Tibial nerve (tissue), 4 donors: ENCODE data around the gene UBAP1L. TPM values are rescaled to one million over a fixed set of nuclear protein-coding genes. Genes with fewer than 3 reads are reported as not detected.

Experiments
- DNase-seq, 2 donors: peaks; one replicate each; pipeline ENCODE4 v3.0.0-alpha.2; 2019; ENCODE audit warnings: low spot score in 2 of 2
- H3K27ac ChIP-seq, 4 donors: fragments of 200-600 bp; sonication (generic) in 3 of 4; one replicate each; pipeline ENCODE4 v1.5.1; 2017 to 2019; ENCODE audit warnings: mild to moderate bottlenecking in 1 of 4
- H3K27me3 ChIP-seq, 2 donors: fragments of 200-600 bp; sonication (generic) in 1 of 2; one replicate each; pipeline versions ENCODE4 v1.5.1 to v1.6.0; 2017 to 2019
- H3K36me3 ChIP-seq, 3 donors: fragments of 200-600 bp; sonication (generic); one replicate each; pipeline ENCODE4 v1.5.1; 2018 to 2019
- H3K4me1 ChIP-seq, 4 donors: fragments of 200-600 bp; sonication (generic) in 3 of 4; one replicate each; pipeline ENCODE4 v1.5.1; 2017 to 2019
- H3K4me3 ChIP-seq, 4 donors: fragments of 200-600 bp; sonication (generic) in 3 of 4; one replicate each; pipeline ENCODE4 v1.5.1; 2017 to 2019; ENCODE audit warnings: mild to moderate bottlenecking in 1 of 4, moderate library complexity in 1 of 4
- H3K9me3 ChIP-seq, 4 donors: fragments of 200-600 bp; sonication (generic) in 3 of 4; one replicate each; pipeline ENCODE4 v1.5.1; 2017 to 2019
- EP300 ChIP-seq, 2 donors: sonication (generic); formaldehyde crosslinking; IDR thresholded peaks; one replicate each; pipeline ENCODE4 v1.6.1; 2017; ENCODE audit warnings: antibody characterized with exemption in 2 of 2, mild to moderate bottlenecking in 1 of 2
- POLR2A ChIP-seq, 2 donors: fragments of 450-650 bp; IDR thresholded peaks; one replicate each; pipeline ENCODE4 v1.6.1; 2017; ENCODE audit warnings: antibody characterized with exemption in 2 of 2, mild to moderate bottlenecking in 2 of 2, moderate library complexity in 2 of 2
- WGBS, 2 donors: methylation state at CpG; one replicate each; pipeline ENCODE4 v1.1.5; 2018; 5-methylcytosine and 5-hydroxymethylcytosine counted together
- total RNA-seq, 4 donors: library from RNA; depleted of rRNA; stranded (reverse); fragments of >200 nt; gene quantifications; one replicate each; pipeline ENCODE4 v1.1.0, GENCODE V29; 2016
- TF ChIP-seq, protein P1 (sequence below), 5 experiments: fragments of 200-600 bp in 3 of 5; fragments of 450-650 bp in 2 of 5; sonication (generic) in 3 of 5; IDR thresholded peaks; one replicate each; pipeline ENCODE4 v1.5.1; 2016 to 2019; ENCODE audit warnings: antibody characterized with exemption in 5 of 5, mild to moderate bottlenecking in 3 of 5, moderate library complexity in 2 of 5

Gene UBAP1L
- total RNA-seq, 4 donors from 2014 or later: 8.4 to 16.7 (median 14.0) TPM

DNA sequence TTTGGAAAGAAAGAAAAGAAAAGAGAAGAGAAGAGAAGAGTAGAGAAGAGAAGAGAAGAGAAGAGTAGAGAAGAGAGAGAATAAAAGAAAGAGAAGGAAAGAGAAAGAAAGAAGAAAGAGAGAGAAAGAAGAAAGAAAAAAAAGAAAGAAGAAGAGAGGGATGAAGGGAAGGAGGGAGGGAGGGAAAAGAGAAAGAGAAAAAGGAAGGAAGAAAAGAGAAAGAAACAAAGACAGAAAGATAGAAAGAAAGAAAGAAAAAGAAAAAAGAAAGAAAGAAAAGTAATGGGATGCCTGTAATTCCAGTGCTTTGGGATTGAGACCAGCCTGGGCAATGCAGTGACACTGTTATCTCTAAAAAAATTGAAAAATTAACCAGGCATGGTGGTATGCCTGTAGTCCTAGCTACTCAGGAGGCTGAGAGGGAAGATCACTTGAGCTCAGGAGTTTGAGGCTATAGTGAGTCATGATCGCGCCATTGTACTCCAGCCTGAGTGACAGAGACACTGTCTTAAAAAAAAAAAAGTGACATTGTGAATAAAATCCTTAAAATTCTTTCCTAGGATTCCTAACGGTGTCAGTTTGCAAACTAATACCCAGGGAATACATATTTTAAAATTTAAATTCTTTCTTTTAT lies 48.9 kb downstream of the UBAP1L start:
- peaks cover 0 to 77% (median 41%) of the 10 kb centered on the region in 4 donors for H3K4me1 ChIP-seq
- no peaks in the 10 kb centered on the region for H3K9me3 ChIP-seq
- no peak for DNase-seq
- H3K27ac ChIP-seq: peak overlapping the region; percentile 64 to 95 (median 90)
- peak overlapping the region; percentile 47 to 81 (median 52) for H3K4me3 ChIP-seq
- WGBS, 2 donors: 34 to 58% methylated on average over 3 of the region's 3 CpGs
- no peaks in the 10 kb centered on the region for H3K36me3 ChIP-seq
- no peaks in the 10 kb centered on the region for H3K27me3 ChIP-seq
- TF ChIP-seq, protein P1, sequence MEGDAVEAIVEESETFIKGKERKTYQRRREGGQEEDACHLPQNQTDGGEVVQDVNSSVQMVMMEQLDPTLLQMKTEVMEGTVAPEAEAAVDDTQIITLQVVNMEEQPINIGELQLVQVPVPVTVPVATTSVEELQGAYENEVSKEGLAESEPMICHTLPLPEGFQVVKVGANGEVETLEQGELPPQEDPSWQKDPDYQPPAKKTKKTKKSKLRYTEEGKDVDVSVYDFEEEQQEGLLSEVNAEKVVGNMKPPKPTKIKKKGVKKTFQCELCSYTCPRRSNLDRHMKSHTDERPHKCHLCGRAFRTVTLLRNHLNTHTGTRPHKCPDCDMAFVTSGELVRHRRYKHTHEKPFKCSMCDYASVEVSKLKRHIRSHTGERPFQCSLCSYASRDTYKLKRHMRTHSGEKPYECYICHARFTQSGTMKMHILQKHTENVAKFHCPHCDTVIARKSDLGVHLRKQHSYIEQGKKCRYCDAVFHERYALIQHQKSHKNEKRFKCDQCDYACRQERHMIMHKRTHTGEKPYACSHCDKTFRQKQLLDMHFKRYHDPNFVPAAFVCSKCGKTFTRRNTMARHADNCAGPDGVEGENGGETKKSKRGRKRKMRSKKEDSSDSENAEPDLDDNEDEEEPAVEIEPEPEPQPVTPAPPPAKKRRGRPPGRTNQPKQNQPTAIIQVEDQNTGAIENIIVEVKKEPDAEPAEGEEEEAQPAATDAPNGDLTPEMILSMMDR (IDR thresholded peaks at IDR 0.05): no peak
- no peak for TF ChIP-seq POLR2A (IDR thresholded peaks at IDR 0.05)

- TF ChIP-seq, protein P1 (IDR thresholded peaks at IDR 0.05): no peak
- TF ChIP-seq POLR2A (IDR thresholded peaks at IDR 0.05) (no peak), EP300 (IDR thresholded peaks at IDR 0.05) (no peak)
- no peak for DNase-seq
- peak overlapping the region; percentile 5 to 95 (median 81) for H3K27ac ChIP-seq
- 51 to 73% methylated on average over 5 of the region's 5 CpGs for WGBS, 2 donors
- H3K4me3 ChIP-seq: no peak overlapping the region
- peaks cover 0 to 7% (median 0%) of the 10 kb centered on the region in 3 donors for H3K36me3 ChIP-seq
- no peaks in the 10 kb centered on the region for H3K27me3 ChIP-seq
- H3K4me1 ChIP-seq: peaks cover 0 to 79% (median 54%) of the 10 kb centered on the region in 4 donors
- no peaks in the 10 kb centered on the region for H3K9me3 ChIP-seq
Measured at GRCh38 chr15:65062726-65063125, 52.3 kb downstream of the UBAP1L start.

DNA sequence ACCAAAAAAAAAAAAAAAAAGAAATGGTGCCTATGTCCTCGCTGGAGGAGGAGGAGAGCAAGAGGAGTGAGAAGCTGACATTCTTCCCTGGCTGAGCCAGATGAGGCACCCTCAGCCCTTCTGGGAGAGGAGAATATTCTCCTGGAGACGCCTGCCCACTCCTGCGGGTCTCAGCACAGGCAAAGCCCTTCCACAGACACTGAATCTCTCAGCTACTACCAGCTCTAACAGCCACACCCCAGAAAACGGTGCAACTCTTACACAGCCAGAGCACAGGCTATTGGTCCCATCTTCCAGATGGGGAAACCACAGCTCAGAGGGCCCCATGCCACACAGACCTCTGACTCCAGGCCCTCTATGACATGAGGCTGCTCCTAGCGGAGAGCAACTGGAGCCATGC lies 52.9 kb downstream of the UBAP1L start:
- DNase-seq: no peak
- Histone ChIP-seq H3K36me3 (peaks cover 0 to 8% (median 0%) of the 10 kb centered on the region in 3 donors), H3K4me1 (peaks cover 0 to 86% (median 58%) of the 10 kb centered on the region in 4 donors), H3K9me3 (no peaks in the 10 kb centered on the region), H3K4me3 (no peak overlapping the region), H3K27ac (peak overlapping the region; percentile 5 to 95 (median 81)), H3K27me3 (no peaks in the 10 kb centered on the region)
- TF ChIP-seq, protein P1 (IDR thresholded peaks at IDR 0.05): no peak
- TF ChIP-seq POLR2A (IDR thresholded peaks at IDR 0.05) (no peak), EP300 (IDR thresholded peaks at IDR 0.05) (no peak)
- 54 to 66% methylated on average over 5 of the region's 5 CpGs for WGBS, 2 donors

DNA sequence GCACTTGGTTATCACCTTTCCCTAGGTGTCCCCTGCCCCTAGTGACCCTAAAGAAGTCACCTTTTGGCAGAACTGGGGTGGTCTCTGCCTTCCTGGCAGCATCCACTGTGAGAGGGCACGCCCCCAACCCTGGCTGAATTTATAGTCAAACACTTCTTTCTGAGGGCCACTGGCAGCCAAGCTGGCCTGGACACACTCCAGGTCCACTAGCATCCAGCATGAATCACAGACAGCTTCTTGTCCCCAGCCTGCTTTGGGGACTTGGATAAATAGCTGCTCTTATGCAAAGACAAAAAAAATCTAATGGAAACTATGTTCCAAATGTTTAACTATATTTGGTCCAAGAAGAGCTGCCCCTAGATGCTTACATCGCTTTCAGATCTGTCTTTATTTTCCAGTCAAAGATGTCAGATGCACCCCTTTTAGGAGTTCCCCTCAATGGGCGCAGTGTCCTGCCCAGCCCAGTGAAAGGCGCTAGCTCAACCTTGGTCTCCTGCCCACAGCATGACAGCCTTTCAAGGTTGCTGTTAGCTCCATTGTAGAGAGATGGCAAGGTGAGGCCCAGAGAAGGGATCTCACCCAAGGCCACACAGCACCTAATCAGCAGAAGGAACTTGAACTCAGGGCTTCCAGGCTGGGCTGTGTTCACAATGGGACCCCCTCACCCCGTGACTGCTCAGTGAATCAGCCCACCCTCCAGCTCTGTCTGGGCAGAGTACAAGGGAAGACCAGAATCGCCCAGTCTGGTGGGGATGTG lies 54.2 kb downstream of the UBAP1L start:
- Histone ChIP-seq H3K4me3 (no peak overlapping the region), H3K27ac (peak overlapping the region; percentile 68 to 95 (median 86)), H3K27me3 (no peaks in the 10 kb centered on the region), H3K4me1 (peaks cover 0 to 98% (median 67%) of the 10 kb centered on the region in 4 donors), H3K9me3 (no peaks in the 10 kb centered on the region), H3K36me3 (peaks cover 0 to 8% (median 0%) of the 10 kb centered on the region in 3 donors)
- peak in 1 of 2 donors; percentile 60 for TF ChIP-seq EP300 (IDR thresholded peaks at IDR 0.05)
- TF ChIP-seq, protein P1 (IDR thresholded peaks at IDR 0.05): no peak
- WGBS, 2 donors: 39 to 55% methylated on average over 6 of the region's 6 CpGs
- DNase-seq: peak in 1 of 2 donors; percentile 44
